HTERT RPE-1 (cell line): ENCODE data around the gene TMEM126B.
"Not testable (repeated sequence)": the region's sequence is repeated elsewhere in the genome, so short reads cannot be mapped to it uniquely, and the experiment has no call there.

ENCODE experiments used
- in situ Hi-C: fragments of 300-500 bp; cut with MboI; formaldehyde crosslinking; loops from 4 replicates; pipeline ENCODE4 v1.14.3; 2020; ENCODE audit warnings: low sequenced_read_pairs

Gene TMEM126B

GRCh38 chr11:85647078-85647477 lies 18.7 kb downstream of the TMEM126B start:
- in situ Hi-C loops = no loop called here

GRCh38 chr11:85647604-85648299 lies 19.4 kb downstream of the TMEM126B start, which contains the start of gene TMEM126A:
Gene TMEM126A (plus strand): TSS chr11:85647967. CDS start chr11:85650256, 2,289 bp downstream.
- in situ Hi-C loops = no loop called here

- in situ Hi-C loops = no loop called here
These were observed 22.7 kb downstream of the TMEM126B start for GRCh38 chr11:85651118-85651517.

- in situ Hi-C loops = no loop called here
These were observed 24.5 kb downstream of the TMEM126B start for GRCh38 chr11:85652786-85653447.

GRCh38 chr11:85654343-85654742 lies 25.9 kb downstream of the TMEM126B start:
- in situ Hi-C loops = not testable (repeated sequence)

- in situ Hi-C loops = no loop called here
These were observed 28.4 kb downstream of the TMEM126B start for GRCh38 chr11:85656777-85657176.

GRCh38 chr11:85658180-85658579 lies 29.8 kb downstream of the TMEM126B start:
- in situ Hi-C loops = no loop called here

GRCh38 chr11:85661972-85662664 lies 33.7 kb downstream of the TMEM126B start:
- in situ Hi-C loops = no loop called here

GRCh38 chr11:85663080-85663752 lies 34.8 kb downstream of the TMEM126B start:
- in situ Hi-C loops = no loop called here

- in situ Hi-C loops = no loop called here
These were observed 35.6 kb downstream of the TMEM126B start for GRCh38 chr11:85663753-85664614.

- in situ Hi-C loops = no loop called here
These were observed 36.5 kb downstream of the TMEM126B start, which contains the start of gene CREBZF for GRCh38 chr11:85664615-85665481. Gene CREBZF (minus strand): TSS chr11:85665129. CDS start chr11:85664875, 254 bp downstream.

GRCh38 chr11:85665733-85666132 lies 37.3 kb downstream of the TMEM126B start:
- in situ Hi-C loops = no loop called here

GRCh38 chr11:85666687-85667086 lies 38.3 kb downstream of the TMEM126B start:
- in situ Hi-C loops = no loop called here

GRCh38 chr11:85668157-85668556 lies 39.8 kb downstream of the TMEM126B start:
- in situ Hi-C loops = no loop called here

- in situ Hi-C loops = not testable (repeated sequence)
These were observed 42.7 kb downstream of the TMEM126B start for GRCh38 chr11:85670949-85671663.

GRCh38 chr11:85672105-85672902 lies 43.9 kb downstream of the TMEM126B start:
- in situ Hi-C loops = no loop called here

GRCh38 chr11:85673393-85673792 lies 45.0 kb downstream of the TMEM126B start:
- in situ Hi-C loops = no loop called here

- in situ Hi-C loops = no loop called here
These were observed 51.2 kb downstream of the TMEM126B start for GRCh38 chr11:85679576-85679975.
